Epithelial cell of prostate (primary cell): ENCODE data around the gene ZNF319.

Source experiments
- DNase-seq: peaks from one replicate; pipeline ENCODE4 v3.0.0-alpha.2; 2011; ENCODE audit warnings: low read depth, low spot score
- H3K27ac ChIP-seq: fragments of 450-650 bp; 2 replicates; pipeline ENCODE4 v1.5.1; 2017; ENCODE audit warnings: mild to moderate bottlenecking

Gene ZNF319

DNA sequence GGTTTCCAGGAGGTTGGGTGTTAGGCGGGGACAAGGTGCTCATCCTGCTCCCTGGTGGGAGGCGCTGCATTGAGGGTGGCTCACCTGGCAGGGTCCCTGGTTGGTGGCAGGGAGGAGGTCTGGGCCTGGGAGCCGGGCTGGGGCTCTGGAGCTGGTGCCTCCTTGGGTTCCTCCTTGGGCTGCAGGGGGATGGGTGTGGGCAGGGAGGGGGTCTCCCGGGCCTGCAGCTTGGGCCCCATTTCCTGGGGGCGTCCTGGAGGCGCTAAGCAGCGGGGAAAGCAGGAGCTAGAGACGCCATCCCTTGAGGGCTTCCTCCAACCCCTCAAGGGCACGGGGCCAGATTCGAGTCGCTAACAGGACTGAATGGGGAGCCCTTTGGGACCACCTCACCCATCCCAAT, 40.7 kb downstream of the ZNF319 start:
- DNase-seq: no peak
- no peak overlapping the region for H3K27ac ChIP-seq

DNA sequence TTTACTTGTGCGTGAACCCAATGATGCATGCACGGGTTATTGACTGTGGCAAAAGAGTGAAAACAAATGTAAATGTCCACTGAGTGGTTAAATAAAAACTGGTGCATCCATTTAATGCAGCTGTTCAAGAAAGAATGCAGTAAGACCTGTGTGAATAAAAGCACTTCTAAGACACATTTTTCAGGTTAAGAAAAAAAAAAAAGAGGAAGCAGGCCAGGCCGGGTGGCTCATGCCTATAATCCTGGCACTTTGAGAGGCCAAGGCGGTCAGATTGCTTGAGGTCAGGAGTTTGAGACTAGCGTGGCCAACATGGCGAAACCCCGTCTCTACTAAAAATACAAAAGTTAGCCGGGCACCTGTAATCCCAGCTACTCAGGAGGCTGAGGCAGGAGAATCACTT, 41.4 kb downstream of the ZNF319 start:
- no peak overlapping the region for H3K27ac ChIP-seq
- no peak for DNase-seq

DNA sequence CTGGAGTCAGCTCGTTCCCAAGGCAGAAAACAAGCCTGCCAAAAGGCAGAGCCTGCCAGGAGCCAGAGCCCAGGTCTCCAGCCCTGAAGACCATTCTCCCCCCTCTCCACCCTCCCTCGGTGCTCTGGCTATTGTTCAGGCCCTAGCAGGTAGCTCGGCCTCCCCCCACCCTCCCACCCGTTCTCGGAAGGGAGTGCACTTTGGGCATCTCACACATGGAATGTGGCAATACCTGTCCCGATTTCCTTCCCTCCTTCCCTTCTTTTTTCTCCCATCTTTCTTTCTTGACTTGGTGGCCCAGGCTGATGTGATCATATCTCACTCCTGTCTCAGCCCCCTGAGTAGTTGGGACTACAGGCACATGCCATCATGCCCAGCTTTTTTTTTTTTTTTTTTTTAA, 41.9 kb downstream of the ZNF319 start:
- no peak overlapping the region for H3K27ac ChIP-seq
- no peak for DNase-seq

- H3K27ac ChIP-seq: no peak overlapping the region
- DNase-seq: no peak
Measured at GRCh38 chr16:57957673-57958392, 42.6 kb downstream of the ZNF319 start.

GRCh38 chr16:57956924-57957672, 43.4 kb downstream of the ZNF319 start:
- no peak for DNase-seq
- no peak overlapping the region for H3K27ac ChIP-seq

DNA sequence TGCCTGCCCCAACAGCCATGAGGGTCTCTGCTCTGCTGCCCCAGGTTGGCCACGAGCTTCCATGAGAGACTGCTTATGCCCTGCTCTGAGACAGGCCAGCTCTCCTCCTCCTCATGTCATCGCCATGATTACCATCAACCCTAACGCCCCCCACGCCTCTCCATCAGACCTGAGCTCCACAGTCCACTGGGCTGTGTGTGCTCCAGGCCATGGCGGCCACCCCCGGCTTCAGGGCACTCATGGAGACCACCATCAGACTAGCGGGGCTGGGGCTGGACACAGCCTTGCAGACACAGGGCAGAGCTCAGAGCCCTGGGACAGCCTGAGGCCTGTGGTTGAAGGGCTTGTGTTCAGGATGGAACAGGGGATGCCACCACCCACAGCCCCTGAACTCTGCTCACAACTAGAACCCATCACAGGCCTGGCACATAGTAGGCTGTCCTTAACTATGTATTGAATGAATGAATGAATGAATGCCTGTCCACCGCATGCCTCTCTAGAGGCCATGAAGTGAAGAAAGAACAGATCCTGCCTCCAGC, 44.1 kb downstream of the ZNF319 start:
- no peak overlapping the region for H3K27ac ChIP-seq
- no peak for DNase-seq

GRCh38 chr16:57955572-57956188, 44.8 kb downstream of the ZNF319 start:
- DNase-seq: no peak
- H3K27ac ChIP-seq: no peak overlapping the region

GRCh38 chr16:57953857-57954256, 46.6 kb downstream of the ZNF319 start:
- no peak for DNase-seq
- H3K27ac ChIP-seq: no peak overlapping the region

- DNase-seq: no peak
- no peak overlapping the region for H3K27ac ChIP-seq
Measured at GRCh38 chr16:57952909-57953308, 47.6 kb downstream of the ZNF319 start.

DNA sequence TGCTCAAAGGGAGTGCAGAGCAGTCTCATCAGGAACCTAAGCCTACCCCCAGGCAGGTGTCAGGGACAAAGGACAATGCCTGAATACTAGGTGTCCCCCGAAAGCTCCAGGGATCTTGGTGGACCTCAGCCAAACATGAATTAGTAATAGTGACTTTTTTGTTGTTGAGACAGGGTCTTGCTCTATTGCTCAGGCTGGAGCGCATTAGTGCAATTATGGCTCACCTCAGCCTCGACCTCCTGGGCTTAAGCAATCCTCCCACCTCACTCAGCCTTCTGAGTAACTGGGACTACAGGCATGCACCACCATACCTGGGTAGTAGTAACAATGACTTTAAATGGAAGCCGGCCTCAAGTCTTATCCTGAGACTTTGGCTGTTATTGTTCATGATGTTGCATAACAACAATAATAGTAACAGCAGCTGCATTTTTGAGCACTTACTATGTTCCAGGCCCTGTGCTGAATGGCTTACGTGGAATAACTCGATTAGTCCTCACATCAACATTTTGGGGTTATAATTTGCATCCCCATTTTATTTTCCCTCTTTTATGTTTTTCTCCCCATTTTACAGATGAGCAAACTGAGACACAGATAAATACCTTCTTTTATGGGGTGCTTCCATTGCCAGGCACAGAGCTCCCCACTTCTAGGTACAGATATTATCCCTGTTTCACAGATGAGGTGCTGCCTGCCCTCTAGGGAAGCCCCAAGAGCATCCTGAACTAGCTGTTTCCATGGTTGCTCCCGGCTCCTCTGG, 49.1 kb downstream of the ZNF319 start:
- no peak for DNase-seq
- H3K27ac ChIP-seq: no peak overlapping the region

DNA sequence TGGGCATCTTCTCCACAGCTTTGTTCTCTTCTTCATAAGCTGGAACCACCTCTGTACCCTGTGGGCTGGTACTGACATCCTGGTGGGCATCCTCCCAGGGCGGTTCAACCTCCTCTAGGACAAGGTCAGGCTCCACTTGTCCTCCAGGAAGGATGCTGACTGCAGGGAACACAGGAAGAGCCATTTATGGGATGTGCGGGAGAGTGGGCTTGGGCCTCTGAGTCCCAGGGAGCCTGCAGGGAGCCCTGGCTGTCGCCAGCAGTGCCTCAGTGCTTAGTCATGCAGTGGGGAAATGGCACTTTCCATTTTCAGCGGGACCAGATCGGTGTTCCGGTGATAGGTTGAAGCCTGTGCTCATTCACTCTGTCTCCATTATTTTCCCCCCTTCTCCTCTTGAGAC, 50.1 kb downstream of the ZNF319 start:
- no peak overlapping the region for H3K27ac ChIP-seq
- DNase-seq: no peak

- DNase-seq: no peak
- no peak overlapping the region for H3K27ac ChIP-seq
Measured at GRCh38 chr16:57949595-57950238, 50.8 kb downstream of the ZNF319 start.

GRCh38 chr16:57949013-57949412, 51.5 kb downstream of the ZNF319 start:
- H3K27ac ChIP-seq: no peak overlapping the region
- DNase-seq: no peak

GRCh38 chr16:57948027-57948426, 52.4 kb downstream of the ZNF319 start:
- H3K27ac ChIP-seq: no peak overlapping the region
- no peak for DNase-seq

- DNase-seq: no peak
Measured at GRCh38 chr16:57947261-57947660, 53.2 kb downstream of the ZNF319 start.

DNA sequence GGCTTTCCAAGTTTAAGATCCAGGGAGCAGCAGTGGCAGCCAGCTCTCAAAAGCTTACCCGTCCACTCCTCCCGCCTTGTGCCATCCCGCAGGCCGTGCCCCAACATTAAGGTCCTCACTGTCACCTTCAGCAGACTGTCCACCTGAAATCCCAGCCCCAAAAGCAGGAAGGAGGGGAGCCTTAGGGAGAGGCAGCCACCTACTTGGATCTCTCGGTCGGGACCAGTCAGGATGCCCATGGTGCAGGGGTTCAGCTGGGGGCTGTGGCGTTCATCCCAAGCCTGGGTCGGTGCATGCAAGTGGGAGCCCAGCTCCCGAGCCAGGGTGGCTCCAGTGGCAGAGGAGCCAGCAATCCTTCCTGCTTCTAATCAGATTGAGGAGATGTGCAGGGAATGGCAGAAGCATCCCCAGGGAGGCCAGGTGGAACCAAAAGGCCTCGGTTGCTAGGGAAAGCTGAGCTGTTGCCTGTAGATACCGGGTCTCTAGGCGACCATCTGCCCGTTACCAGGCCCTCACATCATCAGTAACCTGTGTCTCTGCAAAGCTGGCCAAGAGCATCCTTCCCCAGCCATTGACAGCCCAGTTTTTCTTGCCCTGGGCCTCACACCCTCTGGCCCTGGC, 54.2 kb downstream of the ZNF319 start:
- no peak for DNase-seq
- no peak overlapping the region for H3K27ac ChIP-seq

More at GRCh38 chr16:57947261-57947660, 53.2 kb downstream of the ZNF319 start:
- H3K27ac ChIP-seq: no peak overlapping the region

DNA sequence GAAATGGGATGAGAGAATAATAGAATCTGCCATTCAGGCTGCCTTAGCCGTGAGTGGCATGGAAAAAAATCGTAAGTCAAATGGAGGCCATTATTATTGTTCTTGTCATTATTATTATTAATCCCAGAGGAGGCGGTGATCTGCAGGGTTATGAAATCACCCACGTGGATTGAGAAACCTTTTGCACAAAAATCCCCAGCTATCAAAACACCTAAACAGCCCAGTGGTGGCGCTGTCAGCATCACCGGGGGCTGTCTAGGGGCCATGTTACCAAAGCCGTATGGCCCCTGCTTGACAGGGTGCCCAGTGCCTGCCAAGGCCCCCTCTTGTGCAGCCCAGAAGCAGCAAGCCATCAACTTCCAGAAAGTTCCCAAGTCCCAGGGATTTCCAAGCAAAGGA, 54.7 kb downstream of the ZNF319 start:
- no peak overlapping the region for H3K27ac ChIP-seq
- DNase-seq: no peak

GRCh38 chr16:57944970-57945739, 55.3 kb downstream of the ZNF319 start:
- DNase-seq: no peak

More at GRCh38 chr16:57944970-57945739, 55.3 kb downstream of the ZNF319 start:
- H3K27ac ChIP-seq: no peak overlapping the region
